ENCODE results near the gene FOXL1.

Gene FOXL1

GRCh38 chr16:86550281-86550680, 28.1 kb upstream of the FOXL1 start:
- peaks cover 4% of the 10 kb centered on the region for H3K9me3 Mint-ChIP-seq
- DNase-seq, result no peak
- H3K36me3 Mint-ChIP-seq (ENCODE audit: low read depth), result peaks cover 5% of the 10 kb centered on the region
- H3K27me3 Mint-ChIP-seq (ENCODE audit: low read depth, poor library complexity), result peaks cover 11% of the 10 kb centered on the region
- no peak overlapping the region for H3K27ac Mint-ChIP-seq
- TF ChIP-seq, protein P1, sequence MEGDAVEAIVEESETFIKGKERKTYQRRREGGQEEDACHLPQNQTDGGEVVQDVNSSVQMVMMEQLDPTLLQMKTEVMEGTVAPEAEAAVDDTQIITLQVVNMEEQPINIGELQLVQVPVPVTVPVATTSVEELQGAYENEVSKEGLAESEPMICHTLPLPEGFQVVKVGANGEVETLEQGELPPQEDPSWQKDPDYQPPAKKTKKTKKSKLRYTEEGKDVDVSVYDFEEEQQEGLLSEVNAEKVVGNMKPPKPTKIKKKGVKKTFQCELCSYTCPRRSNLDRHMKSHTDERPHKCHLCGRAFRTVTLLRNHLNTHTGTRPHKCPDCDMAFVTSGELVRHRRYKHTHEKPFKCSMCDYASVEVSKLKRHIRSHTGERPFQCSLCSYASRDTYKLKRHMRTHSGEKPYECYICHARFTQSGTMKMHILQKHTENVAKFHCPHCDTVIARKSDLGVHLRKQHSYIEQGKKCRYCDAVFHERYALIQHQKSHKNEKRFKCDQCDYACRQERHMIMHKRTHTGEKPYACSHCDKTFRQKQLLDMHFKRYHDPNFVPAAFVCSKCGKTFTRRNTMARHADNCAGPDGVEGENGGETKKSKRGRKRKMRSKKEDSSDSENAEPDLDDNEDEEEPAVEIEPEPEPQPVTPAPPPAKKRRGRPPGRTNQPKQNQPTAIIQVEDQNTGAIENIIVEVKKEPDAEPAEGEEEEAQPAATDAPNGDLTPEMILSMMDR (IDR thresholded peaks at IDR 0.05), result no peak
- peaks cover 45% of the 10 kb centered on the region for H3K4me1 Mint-ChIP-seq
- no peak overlapping the region for H3K4me3 Mint-ChIP-seq

DNA sequence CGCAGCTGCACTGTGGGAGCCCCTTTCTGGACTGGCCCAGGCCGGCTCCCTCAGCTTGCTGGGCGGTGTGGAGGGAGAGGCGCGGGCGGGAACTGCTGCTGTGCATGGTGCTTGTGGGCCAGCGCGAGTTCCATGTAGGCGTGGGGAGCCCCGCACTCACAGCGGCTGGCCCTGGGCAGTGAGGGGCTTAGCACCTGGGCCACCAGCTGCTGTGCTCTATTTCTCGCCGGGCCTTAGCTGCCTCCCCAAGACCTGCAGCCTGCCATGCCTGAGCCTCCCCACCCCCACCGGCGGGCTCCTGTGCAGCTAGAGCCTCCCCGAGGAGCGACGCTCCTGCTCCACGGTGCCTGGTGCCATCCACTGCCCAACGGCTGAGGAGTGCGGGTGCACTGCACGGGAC, 25.0 kb upstream of the FOXL1 start:
- H3K9me3 Mint-ChIP-seq, result peaks cover 4% of the 10 kb centered on the region
- no peak for DNase-seq
- H3K36me3 Mint-ChIP-seq (ENCODE audit: low read depth), result peaks cover 5% of the 10 kb centered on the region
- peaks cover 15% of the 10 kb centered on the region for H3K27me3 Mint-ChIP-seq (ENCODE audit: low read depth, poor library complexity)
- TF ChIP-seq, protein P1 (IDR thresholded peaks at IDR 0.05), result no peak
- peaks cover 56% of the 10 kb centered on the region for H3K4me1 Mint-ChIP-seq
- H3K27ac Mint-ChIP-seq, result no peak overlapping the region
- peak overlapping the region; percentile 92 for H3K4me3 Mint-ChIP-seq

DNA sequence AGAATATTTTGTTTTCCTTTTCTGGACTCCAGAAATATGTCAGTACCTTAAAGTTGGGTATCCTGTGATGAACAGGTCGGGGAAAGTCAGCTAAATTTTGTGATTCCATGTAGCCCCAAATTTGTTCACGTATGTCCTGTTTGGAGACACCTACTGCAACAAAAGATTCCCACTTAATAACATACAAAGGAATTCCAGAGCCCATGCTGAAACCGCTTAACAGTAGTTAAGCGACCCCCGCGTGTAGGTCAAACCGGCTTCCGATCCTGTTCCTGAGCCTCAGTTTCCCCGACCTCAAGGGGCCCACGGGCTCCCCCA, 23.8 kb upstream of the FOXL1 start:
- no peak for DNase-seq
- TF ChIP-seq, protein P1 (IDR thresholded peaks at IDR 0.05), result no peak
- peak overlapping the region; percentile 92 for H3K4me3 Mint-ChIP-seq
- H3K27ac Mint-ChIP-seq, result peak overlapping the region; percentile 59
- peaks cover 15% of the 10 kb centered on the region for H3K27me3 Mint-ChIP-seq (ENCODE audit: low read depth, poor library complexity)
- peaks cover 4% of the 10 kb centered on the region for H3K9me3 Mint-ChIP-seq
- peaks cover 56% of the 10 kb centered on the region for H3K4me1 Mint-ChIP-seq
- peaks cover 5% of the 10 kb centered on the region for H3K36me3 Mint-ChIP-seq (ENCODE audit: low read depth)

GRCh38 chr16:86554917-86555703, 23.2 kb upstream of the FOXL1 start, which contains the start of gene MTHFSD:
MTHFSD (minus strand) TSS chr16:86555235; CDS start chr16:86555184, 51 bp downstream.
- Mint-ChIP-seq H3K4me1 (peaks cover 56% of the 10 kb centered on the region), H3K36me3 (ENCODE audit: low read depth) (peaks cover 5% of the 10 kb centered on the region), H3K27me3 (ENCODE audit: low read depth, poor library complexity) (peaks cover 16% of the 10 kb centered on the region), H3K27ac (peak within 1 kb of the TSS; percentile 85), H3K4me3 (peak within 1 kb of the TSS; percentile 92), H3K9me3 (peaks cover 4% of the 10 kb centered on the region)
- TF ChIP-seq, protein P1 (IDR thresholded peaks at IDR 0.05), result no peak
- peak; percentile 90 for DNase-seq

- H3K36me3 Mint-ChIP-seq (ENCODE audit: low read depth), result peaks cover 5% of the 10 kb centered on the region
- peak overlapping the region; percentile 92 for H3K4me3 Mint-ChIP-seq
- peaks cover 18% of the 10 kb centered on the region for H3K27me3 Mint-ChIP-seq (ENCODE audit: low read depth, poor library complexity)
- H3K9me3 Mint-ChIP-seq, result peaks cover 4% of the 10 kb centered on the region
- DNase-seq, result no peak
- TF ChIP-seq, protein P1 (IDR thresholded peaks at IDR 0.05), result no peak
- peaks cover 51% of the 10 kb centered on the region for H3K4me1 Mint-ChIP-seq
- H3K27ac Mint-ChIP-seq, result no peak overlapping the region
Measured at GRCh38 chr16:86555704-86556075, 22.7 kb upstream of the FOXL1 start.

DNA sequence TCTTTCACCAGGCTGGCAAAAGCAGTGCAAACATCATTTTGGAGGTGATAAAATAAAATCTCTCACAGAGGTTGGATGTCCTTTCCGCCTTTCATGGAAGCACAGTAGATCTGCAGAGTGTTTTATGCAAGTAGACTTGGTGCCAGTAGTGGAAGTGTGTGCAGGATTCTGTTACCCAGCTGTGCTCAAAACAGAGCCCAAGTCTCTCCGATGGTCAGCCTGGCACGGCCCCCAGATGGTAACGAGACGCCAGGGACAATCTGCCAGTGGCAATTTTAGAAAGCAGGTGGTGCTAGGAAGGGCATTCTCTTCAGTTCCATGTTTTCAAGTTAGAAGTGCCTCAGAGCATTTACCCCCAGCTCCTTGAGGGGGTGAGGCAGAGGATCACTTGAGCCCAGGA, 21.8 kb upstream of the FOXL1 start:
- Mint-ChIP-seq H3K27me3 (ENCODE audit: low read depth, poor library complexity) (peaks cover 18% of the 10 kb centered on the region), H3K9me3 (peaks cover 4% of the 10 kb centered on the region), H3K4me1 (peaks cover 45% of the 10 kb centered on the region), H3K27ac (no peak overlapping the region), H3K36me3 (ENCODE audit: low read depth) (peaks cover 5% of the 10 kb centered on the region), H3K4me3 (peak overlapping the region; percentile 92)
- no peak for DNase-seq
- TF ChIP-seq, protein P1 (IDR thresholded peaks at IDR 0.05), result no peak

All from nephron progenitor cell (in vitro differentiated cells).